ENCODE data around the gene MGAT5B.
"Not testable (repeated sequence)": the region's sequence is repeated elsewhere in the genome, so short reads cannot be mapped to it uniquely, and the experiment has no call there.

MGAT5B gene

DNA sequence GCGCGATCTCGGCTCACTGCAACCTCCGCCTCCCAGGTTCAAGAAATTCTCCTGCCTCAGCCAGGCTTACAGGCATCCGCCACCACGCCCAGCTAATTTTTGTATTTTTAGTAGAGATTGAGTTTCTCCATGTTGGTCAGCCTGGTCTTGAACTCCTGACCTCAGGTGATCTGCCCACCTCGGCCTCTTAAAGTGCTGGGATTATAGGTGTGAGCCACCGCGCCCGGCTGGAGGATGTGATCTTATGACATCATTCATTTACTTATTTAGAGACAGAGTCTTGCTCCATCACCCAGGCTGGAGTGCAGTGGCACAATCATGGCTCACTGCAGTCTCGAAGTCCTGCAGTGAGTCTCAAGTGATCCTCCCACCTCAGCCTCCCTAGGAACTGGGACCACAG is 19.0 kb upstream of the MGAT5B start:
- DNase-seq, result not testable (repeated sequence)

DNA sequence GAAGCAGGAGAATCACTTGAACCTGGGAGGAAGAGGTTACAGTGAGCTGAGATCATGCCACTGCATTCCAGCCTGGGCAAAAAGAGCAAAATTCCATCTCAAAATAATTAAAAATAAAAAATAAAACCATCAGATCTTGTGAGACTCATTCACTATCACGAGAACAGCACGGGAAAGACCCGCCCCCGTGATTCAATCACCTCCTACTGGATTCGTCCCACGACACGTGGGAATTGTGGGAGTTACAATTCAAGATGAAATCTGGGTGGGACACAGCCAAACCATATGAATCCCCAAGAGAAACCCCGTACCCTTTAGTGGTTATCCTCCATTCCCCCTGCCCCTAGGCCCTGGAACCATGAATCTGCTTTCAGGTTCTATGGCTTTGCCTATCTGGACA is 15.4 kb upstream of the MGAT5B start:
- no peak for DNase-seq

- DNase-seq, result no peak
Measured at GRCh38 chr17:76855105-76855504, 13.1 kb upstream of the MGAT5B start.

GRCh38 chr17:76862079-76862478 is 6.1 kb upstream of the MGAT5B start:
- no peak for DNase-seq

DNA sequence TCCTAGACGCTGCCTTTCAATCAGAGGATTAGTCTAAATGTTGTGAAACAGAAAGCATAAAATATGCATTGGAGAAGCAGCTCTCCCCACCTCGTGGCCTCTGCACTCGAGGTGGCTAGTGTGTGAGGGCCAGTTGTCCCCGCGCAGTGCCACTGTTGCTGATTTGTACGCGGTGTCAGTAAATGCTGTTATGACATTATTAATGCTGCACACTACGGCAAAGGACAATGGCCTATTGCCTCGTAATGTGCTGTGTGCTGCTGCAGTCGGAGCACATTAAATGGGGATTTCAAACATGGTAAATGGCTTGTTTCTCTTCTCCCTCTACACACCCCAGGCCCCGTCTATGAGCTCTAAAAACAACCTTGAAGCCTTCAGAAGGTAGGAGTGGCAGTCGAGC is 5.7 kb upstream of the MGAT5B start:
- no peak for DNase-seq

GRCh38 chr17:76864024-76864423 is 4.2 kb upstream of the MGAT5B start:
- no peak for DNase-seq

- no peak for DNase-seq
Measured at GRCh38 chr17:76865174-76865573, 3.0 kb upstream of the MGAT5B start.

GRCh38 chr17:76866203-76866602 is 2.0 kb upstream of the MGAT5B start:
- DNase-seq, result no peak

DNA sequence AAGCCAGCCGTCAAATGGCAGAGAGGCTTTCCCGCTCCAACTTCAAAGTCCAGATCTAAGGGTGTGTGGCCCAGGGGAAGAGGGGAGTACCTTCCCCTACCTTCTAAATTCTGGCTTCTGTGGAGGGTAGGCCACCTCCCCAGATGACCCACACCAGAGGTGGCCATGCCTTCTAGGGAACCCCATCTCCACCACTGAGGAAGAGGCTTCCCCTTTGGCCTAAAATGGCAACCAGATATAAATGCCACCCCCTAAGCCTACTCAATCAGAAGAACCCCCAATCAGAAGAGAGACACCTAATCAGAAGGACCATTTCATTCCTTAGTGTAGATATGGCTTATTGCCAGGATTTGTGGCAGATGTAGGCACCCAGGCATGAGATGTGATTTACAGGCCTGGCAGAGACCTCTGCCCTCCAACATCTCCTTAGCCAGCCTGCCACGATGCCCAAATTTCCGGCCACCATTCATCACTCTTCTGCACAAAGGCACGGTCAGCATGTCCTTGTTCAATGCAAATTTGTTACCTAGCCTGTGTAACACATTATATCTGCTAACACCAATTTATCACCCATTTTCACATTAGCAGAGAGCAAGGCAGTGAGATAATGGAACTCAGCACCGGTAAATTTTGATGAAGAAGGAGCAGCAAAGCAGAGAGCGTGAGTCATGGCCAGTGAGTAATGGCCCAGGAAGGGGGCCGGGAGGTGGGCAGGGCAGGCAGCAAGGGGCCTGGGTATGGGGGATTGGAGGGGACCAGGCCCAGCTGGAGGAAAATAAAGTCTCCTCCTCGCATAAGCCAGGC is 1.2 kb upstream of the MGAT5B start:
- DNase-seq, result no peak

GRCh38 chr17:76867578-76868175 is 527 bp upstream of the MGAT5B start:
- no peak for DNase-seq

GRCh38 chr17:76868669-76869495 is 678 bp downstream of the MGAT5B start:
- no peak for DNase-seq

DNA sequence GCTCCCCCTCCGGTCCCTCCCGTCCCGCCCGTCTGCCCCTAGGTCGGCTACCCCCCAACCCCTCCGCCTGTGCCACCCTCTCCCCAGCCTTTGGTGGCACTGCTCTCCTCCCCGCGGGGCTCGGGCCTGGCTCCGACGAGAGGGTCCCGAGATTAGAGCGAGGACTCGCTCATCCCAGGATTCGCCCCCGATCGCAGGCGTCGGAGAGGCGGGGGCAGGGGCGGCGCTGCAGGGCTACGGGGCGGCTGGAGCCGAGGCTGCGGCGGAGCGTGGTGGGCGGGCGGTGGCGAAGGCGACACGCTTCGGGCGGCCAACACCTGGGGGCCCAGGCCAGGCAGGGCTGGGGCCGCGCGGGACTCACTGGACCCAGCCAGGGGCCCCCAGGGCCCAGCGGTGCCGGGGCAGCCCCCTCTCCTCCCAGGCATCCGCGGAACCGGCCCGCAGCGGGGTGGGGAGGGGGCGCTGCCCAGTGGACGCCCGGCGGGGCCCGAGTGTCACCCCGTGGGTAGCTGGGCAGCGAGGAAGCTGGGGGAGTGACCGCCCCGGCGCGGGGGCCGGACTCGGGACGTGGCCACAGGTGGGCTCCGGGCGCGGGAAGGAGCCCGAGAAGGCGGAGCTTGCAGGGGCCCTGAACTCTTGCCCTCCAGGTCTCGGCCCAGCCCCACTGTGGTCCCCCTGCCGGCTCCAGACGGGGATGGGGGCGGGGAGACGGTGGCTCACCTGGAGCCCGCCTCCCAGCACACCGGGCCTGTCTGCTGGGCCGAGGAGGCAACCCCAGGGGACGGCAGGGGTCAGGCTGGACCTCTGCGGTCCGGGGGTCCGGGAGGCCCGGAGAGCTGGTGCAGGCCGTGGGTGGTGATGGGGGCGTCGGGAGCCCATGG is 1.5 kb downstream of the MGAT5B start:
- DNase-seq, result no peak

DNA sequence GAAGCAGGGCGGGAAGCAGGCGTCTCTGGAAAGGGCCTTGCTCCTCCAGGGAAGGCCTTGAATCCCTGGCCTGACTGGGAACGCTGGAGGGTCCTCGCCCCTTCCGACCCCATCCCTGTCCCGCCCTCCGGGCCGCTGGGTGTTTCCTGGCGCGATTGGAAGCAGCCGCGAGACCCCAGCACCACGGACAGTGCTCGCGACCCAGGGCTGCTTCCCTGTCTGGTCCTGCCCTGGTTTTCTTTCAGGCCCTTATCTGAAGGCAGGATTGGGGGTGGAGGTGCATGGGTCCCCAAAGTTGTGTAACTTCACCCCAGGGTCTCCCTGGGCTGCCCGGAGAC is 2.1 kb downstream of the MGAT5B start:
- DNase-seq, result no peak

GRCh38 chr17:76871668-76872067 is 3.5 kb downstream of the MGAT5B start:
- no peak for DNase-seq

GRCh38 chr17:76872221-76872873 is 4.1 kb downstream of the MGAT5B start:
- no peak for DNase-seq

DNA sequence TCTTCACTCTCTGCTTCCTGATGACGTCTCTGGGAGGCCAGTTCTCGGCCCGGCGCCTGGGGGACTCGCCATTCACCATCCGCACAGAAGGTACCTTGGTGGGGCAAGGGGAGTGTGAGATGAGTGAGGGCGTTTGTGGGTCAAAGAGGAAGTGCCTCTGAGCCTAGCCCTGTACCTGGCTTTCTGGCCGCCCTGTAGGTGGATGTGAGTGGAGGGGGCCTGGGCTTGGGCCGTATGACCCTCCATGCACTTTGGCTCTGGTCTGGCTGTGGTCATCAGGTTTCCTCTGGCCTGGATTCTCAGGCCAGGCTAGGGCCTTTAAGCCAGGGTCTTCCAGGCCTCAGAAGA is 4.6 kb downstream of the MGAT5B start:
- no peak for DNase-seq

- DNase-seq, result no peak
Measured at GRCh38 chr17:76873856-76874255, 5.7 kb downstream of the MGAT5B start.

- DNase-seq, result no peak
Measured at GRCh38 chr17:76877437-76877836, 9.2 kb downstream of the MGAT5B start.

DNA sequence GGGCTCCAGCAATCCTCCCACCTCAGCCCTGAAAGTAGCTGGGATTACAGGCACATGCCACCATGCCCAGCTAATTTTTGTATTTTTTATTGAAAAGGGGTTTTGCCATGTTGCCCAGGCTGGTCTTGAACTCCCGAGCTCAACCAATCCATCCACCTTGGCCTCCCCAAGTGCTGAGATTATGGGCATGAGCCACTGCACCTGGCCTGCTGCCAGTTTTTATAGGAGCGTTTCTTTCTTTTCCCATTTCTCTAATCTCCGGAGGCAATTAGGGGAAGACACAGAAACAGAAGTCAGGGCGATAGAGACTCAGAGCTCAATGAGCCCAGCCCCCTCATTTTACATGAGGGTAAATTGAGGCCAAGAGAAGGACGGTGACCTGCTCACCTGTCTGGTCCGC is 10.4 kb downstream of the MGAT5B start:
- no peak for DNase-seq

DNA sequence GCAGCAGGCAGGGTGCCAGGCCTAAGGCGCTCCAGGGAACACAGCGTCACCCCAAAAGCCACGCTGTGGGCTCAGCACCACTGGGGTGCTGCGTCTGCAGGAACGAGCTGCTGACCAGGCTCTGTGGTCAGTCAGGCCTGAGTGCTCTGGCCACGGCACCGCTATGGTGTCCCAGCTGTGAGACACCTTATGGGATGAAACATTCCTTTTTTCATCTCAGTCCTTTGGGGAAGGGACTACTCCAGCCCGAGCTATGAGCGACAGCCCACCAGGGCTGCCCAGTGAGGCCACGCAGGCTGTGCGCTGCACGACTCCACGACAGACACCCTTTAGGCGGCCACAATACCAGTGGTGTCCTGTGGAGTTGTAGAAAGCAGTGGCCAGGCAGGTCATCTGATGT is 11.1 kb downstream of the MGAT5B start:
- DNase-seq, result no peak

GRCh38 chr17:76879691-76880090 is 11.5 kb downstream of the MGAT5B start:
- no peak for DNase-seq

GRCh38 chr17:76880268-76880667 is 12.1 kb downstream of the MGAT5B start:
- no peak for DNase-seq

- DNase-seq, result no peak
Measured at GRCh38 chr17:76880971-76881370, 12.8 kb downstream of the MGAT5B start.

All from stimulated activated CD4-positive, alpha-beta T cell treated with anti-CD3 and anti-CD28 coated beads, Interleukin-2, amount 100 ng/mL, for 48 hours (primary cell).